Activated CD4-positive, alpha-beta T cell treated with anti-CD3 and anti-CD28 coated beads for 36 hours (primary cell): ENCODE measurements around the gene CDKN1C. TPM values are rescaled to one million over a fixed set of nuclear protein-coding genes. Genes with fewer than 3 reads are reported as not detected.
A peak's percentile ranks its signal among the peaks of the same experiment; 100 is the strongest.

Experiments
- ATAC-seq: fragments of 200-7000 bp; cut with Tn5 transposase; one replicate; pipeline ENCODE4 v1.10.0; 2021; ENCODE audit warnings: mild to moderate bottlenecking, moderate library complexity
- CTCF ChIA-PET: fragments of 350-600 bp; sonication (Branson Sonifier 250); formaldehyde crosslinking; loops from one replicate; lab custom pipeline; 2021; ENCODE audit warnings: antibody characterized with exemption; lab: Charles Lee
- POLR2A ChIA-PET: fragments of 350-600 bp; sonication (Branson Sonifier 250); formaldehyde crosslinking; loops from one replicate; lab custom pipeline; 2021; ENCODE audit warnings: antibody characterized with exemption, inconsistent platforms; lab: Charles Lee
- DNase-seq: peaks from one replicate; pipeline ENCODE4 v3.0.0-alpha.2; 2020
- H3K27ac Mint-ChIP-seq: one replicate; pipeline ENCODE4 v1.8.0; 2021; ENCODE audit warnings: mixed read lengths
- H3K27me3 Mint-ChIP-seq: one replicate; pipeline ENCODE4 v1.8.0; 2021; ENCODE audit warnings: mixed read lengths
- H3K36me3 Mint-ChIP-seq: one replicate; pipeline ENCODE4 v1.8.0; 2021; ENCODE audit warnings: low read depth, mixed read lengths
- H3K4me1 Mint-ChIP-seq: one replicate; pipeline ENCODE4 v1.8.0; 2021; ENCODE audit warnings: mixed read lengths
- H3K4me3 Mint-ChIP-seq: one replicate; pipeline ENCODE4 v1.8.0; 2021; ENCODE audit warnings: mild to moderate bottlenecking, moderate library complexity, mixed read lengths
- H3K9me3 Mint-ChIP-seq: one replicate; pipeline ENCODE4 v1.8.0; 2021; ENCODE audit warnings: low read depth, mixed read lengths
- intact Hi-C, 2 experiments: fragments of 100-400 bp; cut with DNase I in 1 of 2; cut with micrococcal nuclease in 1 of 2; formaldehyde crosslinking; loops; one replicate each; pipeline versions ENCODE4 v1.14.2 to v1.15.1; 2022 to 2024; cut with DNase I, micrococcal nuclease
- total RNA-seq, 2 experiments: library from RNA; stranded (reverse); gene quantifications; one replicate each; pipeline ENCODE4 v1.2.3, GENCODE V29; 2021

The CDKN1C gene
- total RNA-seq, 2 experiments from 2014 or later = 0.21 to 0.53 TPM

DNA sequence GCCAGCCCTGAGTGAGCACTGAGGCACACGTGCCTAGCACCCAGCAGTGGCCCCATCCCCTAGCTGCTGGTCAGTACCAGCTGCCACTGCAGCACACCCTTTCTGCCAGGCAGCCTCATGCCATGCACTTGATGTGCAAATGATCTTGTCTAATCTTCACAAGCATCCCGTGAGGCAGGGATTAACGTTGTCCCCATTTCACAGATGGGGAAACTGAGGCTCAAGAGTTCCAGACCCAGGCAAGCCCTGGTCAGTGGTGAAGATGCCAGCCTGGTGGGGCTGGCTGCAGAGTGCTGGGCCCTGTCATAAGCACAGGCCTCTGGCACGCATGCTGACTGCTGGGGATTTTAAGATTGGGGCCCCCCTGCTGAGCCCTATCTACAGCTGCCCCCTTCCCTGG lies 8.4 kb upstream of the CDKN1C start:
- ATAC-seq (no peak), DNase-seq (no peak)
- peaks cover 28% of the 10 kb centered on the region for H3K4me1 Mint-ChIP-seq
- H3K9me3 Mint-ChIP-seq = no peaks in the 10 kb centered on the region
- POLR2A ChIA-PET = no interaction called here
- intact Hi-C loops = loop anchor here (2.0 to 5.0 kb wide), 6 partner anchors 37 to 465 kb away; partner anchors contain the start of gene CARS1 (in 1 of the 2)
- H3K36me3 Mint-ChIP-seq = no peaks in the 10 kb centered on the region
- CTCF ChIA-PET = interaction anchor here (0.6 to 10.2 kb wide), 4 partner anchors 8 to 360 kb away, joined by 3 to 255 read pairs (median 16); a partner anchor contains a TSS
- no peaks in the 10 kb centered on the region for H3K27me3 Mint-ChIP-seq
- H3K27ac Mint-ChIP-seq = no peak overlapping the region
- no peak overlapping the region for H3K4me3 Mint-ChIP-seq

DNA sequence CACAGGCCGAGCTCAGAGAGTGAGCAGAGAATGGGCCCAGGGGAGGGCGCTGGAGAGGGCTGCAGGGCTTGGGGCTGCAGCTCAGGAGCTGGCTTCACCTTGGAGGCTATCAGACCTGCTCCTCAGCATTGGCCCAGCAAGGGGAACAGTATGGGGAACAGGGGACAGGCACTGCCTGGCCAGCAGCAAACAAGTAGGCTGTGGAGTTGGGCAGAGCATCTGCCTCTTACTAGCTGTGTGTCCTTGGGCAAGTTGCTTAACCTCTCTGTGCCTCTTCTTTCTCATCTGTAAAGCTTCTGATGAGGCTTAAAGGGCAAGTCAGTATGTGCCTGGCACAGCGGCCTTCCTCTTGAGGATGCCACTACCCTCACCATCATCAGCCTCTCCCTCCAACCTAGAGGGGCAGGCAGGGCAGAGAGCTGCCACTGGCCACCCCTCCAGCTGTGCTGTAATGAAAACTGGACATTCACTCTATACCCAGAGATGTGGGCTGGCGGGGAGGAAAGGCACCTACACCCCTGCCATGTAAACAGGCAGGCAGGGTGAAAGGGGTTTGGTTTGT lies 7.5 kb upstream of the CDKN1C start:
- ChIA-PET POLR2A (interaction anchor here (0.9 kb wide), 1 partner anchor 9 kb away, joined by 3 read pairs; a partner anchor contains a TSS), CTCF (interaction anchor here (0.7 to 10.2 kb wide), 15 partner anchors 9 to 511 kb away, joined by 3 to 255 read pairs (median 3); partner anchors contain the start of gene PHLDA2)
- ATAC-seq = peak; percentile 68
- H3K27me3 Mint-ChIP-seq = no peaks in the 10 kb centered on the region
- H3K4me1 Mint-ChIP-seq = peaks cover 21% of the 10 kb centered on the region
- no peaks in the 10 kb centered on the region for H3K9me3 Mint-ChIP-seq
- intact Hi-C loops = loop anchor here (1.0 to 5.0 kb wide), 10 partner anchors 9 to 465 kb away; partner anchors contain the start of gene CARS1 (in 1 of the 2)
- H3K36me3 Mint-ChIP-seq = no peaks in the 10 kb centered on the region
- H3K4me3 Mint-ChIP-seq = peak overlapping the region; percentile 75
- peak overlapping the region; percentile 71 for H3K27ac Mint-ChIP-seq
- peak; percentile 78 for DNase-seq

DNA sequence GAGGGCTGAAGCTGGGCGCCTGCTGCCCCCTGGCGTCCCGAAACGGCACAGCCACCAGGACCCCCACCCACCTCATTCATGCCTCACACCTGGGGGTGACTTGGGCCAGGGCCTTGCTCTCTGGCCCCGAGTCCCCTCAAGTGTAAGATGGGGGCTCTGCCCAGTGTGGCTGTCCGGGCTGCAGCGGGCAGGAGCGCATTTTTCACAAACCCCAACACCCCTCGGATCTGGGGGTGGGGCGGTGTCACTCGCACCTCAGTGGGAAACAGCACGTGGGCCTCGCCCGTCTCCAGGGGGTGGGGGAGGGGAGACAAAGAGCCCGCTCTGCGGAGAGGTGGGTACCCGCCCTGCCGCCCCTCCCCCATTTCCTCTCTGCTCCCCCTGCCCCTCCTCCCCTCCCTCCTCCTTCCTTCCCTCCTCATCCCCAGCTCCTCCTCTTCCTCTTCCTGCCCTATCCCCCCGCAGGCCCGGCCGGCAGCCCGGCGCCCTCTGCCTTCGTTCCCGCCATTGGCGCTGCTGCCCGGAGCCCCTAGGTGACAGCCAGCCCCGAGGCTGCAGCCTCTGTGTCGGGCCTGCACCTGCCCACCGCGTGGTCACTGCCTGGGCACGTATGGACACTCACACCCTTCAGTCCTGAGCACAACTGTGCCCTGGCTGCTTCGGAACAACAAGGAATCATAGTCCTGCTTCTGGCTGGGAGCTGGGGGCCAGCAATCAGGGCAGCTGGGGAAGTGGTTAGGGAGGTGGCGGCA lies 6.8 kb upstream of the CDKN1C start:
- no peaks in the 10 kb centered on the region for H3K9me3 Mint-ChIP-seq
- ATAC-seq = peak; percentile 69
- no peaks in the 10 kb centered on the region for H3K36me3 Mint-ChIP-seq
- intact Hi-C loops = loop anchor here (1.0 to 5.0 kb wide), 10 partner anchors 10 to 464 kb away; partner anchors contain the start of gene CARS1 (in 1 of the 2)
- peak; percentile 85 for DNase-seq
- no peaks in the 10 kb centered on the region for H3K27me3 Mint-ChIP-seq
- peak overlapping the region; percentile 75 for H3K4me3 Mint-ChIP-seq
- ChIA-PET POLR2A (interaction anchor here (0.9 to 1.0 kb wide), 2 partner anchors 10 to 359 kb away, joined by 3 to 4 read pairs; a partner anchor contains a TSS), CTCF (interaction anchor here (0.6 to 10.2 kb wide), 23 partner anchors 9 to 894 kb away, joined by 3 to 255 read pairs (median 3); partner anchors contain the start of gene PHLDA2)
- H3K27ac Mint-ChIP-seq = peak overlapping the region; percentile 80
- peaks cover 18% of the 10 kb centered on the region for H3K4me1 Mint-ChIP-seq

DNA sequence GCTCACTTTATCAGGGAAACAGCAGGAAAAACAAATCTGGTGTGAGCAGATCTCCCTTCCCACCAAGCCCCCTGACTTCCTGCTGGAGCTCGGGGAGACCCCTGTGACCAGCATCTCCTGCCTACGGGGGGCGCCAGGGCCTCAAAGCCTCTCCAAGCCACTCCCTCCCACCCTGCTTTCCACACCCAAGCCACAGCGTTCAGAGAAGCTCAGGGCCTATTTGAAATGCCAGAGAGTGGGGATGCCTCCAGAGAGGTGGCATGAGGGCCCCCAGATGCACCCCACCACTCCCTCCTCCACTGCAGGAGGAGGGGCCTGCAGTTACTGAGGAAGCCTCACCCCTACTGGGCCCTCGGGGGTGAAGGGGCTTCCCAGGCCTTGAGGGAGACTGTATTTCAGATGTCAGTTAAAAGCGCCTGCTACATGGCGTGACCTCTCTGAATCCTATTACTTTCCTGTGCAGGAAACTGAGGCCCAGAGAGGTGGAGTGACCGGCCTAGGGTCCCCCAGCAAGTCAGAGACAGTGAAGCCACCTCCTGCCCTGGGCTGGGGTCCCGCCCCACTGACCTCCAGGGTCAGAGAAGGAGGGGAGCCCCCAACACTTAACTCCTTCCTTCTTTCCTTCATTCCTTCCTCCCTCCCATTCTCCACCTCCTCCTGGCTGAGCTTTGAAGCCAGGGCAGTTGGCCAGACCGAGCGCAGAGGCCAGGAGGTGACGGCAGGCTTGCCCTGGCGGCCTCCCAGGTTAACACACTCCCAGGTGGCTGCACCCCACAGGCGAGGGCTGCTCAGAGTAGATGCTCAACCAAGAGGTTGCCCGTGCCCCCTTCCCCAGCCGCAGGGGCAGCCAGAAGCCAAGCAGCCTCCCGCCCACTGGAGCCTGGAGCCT lies 6.0 kb upstream of the CDKN1C start:
- Mint-ChIP-seq H3K27ac (peak overlapping the region; percentile 80), H3K4me1 (peaks cover 19% of the 10 kb centered on the region), H3K4me3 (peak overlapping the region; percentile 75), H3K9me3 (no peaks in the 10 kb centered on the region), H3K27me3 (no peaks in the 10 kb centered on the region), H3K36me3 (no peaks in the 10 kb centered on the region)
- DNase-seq (no peak), ATAC-seq (no peak)
- intact Hi-C loops = loop anchor here (1.0 to 5.0 kb wide), 10 partner anchors 11 to 463 kb away; partner anchors contain the start of gene CARS1 (in 1 of the 2)
- CTCF ChIA-PET = interaction anchor here (0.6 to 10.2 kb wide), 16 partner anchors 11 to 1298 kb away, joined by 3 to 255 read pairs (median 3); a partner anchor contains a TSS
- POLR2A ChIA-PET = interaction anchor here (0.9 to 1.0 kb wide), 2 partner anchors 10 to 358 kb away, joined by 3 to 4 read pairs; a partner anchor contains a TSS

DNA sequence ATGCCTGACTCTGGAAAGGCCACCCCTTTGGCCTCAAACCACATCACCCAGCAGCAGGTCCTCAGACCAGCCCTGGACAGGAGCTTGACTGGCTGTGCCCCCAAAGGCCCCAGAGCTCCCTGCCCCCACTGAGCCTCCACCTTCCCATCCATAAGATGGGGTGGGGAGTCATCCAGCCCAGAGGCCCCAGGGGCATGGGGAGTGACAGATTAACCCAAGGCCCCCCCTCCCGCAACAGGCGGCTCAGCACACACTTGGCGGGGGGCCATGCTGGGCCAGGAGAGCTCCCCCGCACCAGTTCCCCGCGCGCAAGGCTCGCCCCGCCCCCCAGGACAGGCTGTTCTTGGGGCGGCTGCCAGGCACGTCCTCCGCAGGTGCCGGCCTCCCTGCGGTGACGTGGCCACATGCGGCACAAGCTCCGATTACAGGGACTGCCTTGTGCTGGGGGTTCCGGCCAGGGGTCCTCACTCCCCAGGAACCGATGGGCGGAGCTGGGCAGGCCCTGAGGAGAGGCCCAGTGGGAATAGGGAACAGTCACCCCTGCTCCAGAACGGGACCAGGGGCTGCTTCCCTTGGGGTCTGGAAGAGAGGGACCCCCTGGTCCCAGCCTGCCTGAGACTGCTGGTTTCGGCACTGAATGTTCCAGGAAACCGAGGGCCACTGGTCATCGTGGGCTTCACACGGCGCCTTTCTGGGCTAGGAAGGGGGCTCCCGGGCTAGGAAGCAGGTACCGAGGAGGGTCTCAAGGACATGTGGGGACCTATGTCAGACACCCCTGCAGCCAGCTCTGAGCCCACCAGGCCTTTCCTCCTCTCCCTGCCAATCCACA lies 5.1 kb upstream of the CDKN1C start:
- H3K9me3 Mint-ChIP-seq = no peaks in the 10 kb centered on the region
- no peaks in the 10 kb centered on the region for H3K36me3 Mint-ChIP-seq
- H3K27ac Mint-ChIP-seq = no peak overlapping the region
- ATAC-seq = no peak
- H3K27me3 Mint-ChIP-seq = no peaks in the 10 kb centered on the region
- CTCF ChIA-PET = interaction anchor here (1.3 to 10.2 kb wide), 4 partner anchors 12 to 356 kb away, joined by 3 to 255 read pairs (median 18); a partner anchor contains a TSS
- H3K4me3 Mint-ChIP-seq = no peak overlapping the region
- peak; percentile 40 for DNase-seq
- intact Hi-C loops = loop anchor here in 1 of 2 experiments (5.0 kb wide), 1 partner anchor 42 kb away; no protein-coding TSS in a partner anchor
- POLR2A ChIA-PET = no interaction called here
- peaks cover 20% of the 10 kb centered on the region for H3K4me1 Mint-ChIP-seq

DNA sequence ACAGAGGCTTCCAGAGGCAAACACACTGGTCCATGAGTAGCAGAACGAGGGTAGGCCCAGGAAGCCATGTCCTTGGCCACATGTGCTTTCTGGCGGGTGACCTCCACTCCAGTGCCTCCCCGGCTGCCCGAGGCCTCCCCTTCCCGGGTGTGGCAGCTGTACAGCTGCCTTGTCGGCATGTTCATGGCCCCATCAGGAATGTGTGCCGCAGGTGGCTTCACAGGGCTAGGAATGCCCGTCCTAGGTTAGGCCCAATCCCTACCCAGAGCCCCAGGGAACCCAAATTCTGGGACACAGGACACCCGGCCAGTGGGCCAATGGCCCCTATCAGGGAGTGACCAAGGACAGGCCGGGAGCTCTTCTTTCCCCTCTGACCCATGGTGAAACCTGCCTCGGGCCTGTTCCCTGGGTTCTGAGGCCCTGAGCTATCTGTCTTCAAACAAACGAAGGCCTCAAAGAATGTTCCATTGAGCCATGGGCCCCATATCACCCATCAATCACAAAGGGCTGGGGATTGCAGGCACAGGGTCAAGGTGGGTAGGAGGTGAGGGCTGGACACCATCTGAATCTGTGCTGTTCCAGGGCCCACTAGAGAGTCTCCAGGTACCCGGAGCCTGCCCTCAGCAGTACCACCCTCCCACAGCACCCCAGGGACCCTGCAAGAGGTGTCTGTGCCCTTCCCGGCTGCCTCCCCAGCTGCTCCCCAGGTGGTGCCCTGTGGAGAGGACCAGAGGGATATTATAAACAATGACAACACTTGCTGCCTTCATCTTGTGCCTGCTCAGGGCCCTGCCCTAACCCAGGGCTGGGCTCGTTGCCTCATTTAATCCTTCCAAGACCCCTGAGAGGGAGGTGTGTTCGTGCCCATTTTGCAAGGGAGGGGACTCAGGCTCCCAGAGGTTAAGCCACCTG lies 4.0 kb upstream of the CDKN1C start:
- H3K4me1 Mint-ChIP-seq = peaks cover 20% of the 10 kb centered on the region
- H3K4me3 Mint-ChIP-seq = no peak overlapping the region
- no peaks in the 10 kb centered on the region for H3K9me3 Mint-ChIP-seq
- ChIA-PET POLR2A (no interaction called here), CTCF (interaction anchor here (0.6 to 10.2 kb wide), 7 partner anchors 11 to 400 kb away, joined by 3 to 255 read pairs (median 4); no protein-coding TSS in a partner anchor)
- intact Hi-C loops = loop anchor here (5.0 kb wide), 4 partner anchors 43 to 692 kb away; partner anchors contain the start of gene KCNQ1 (in 1 of the 2)
- ATAC-seq (no peak), DNase-seq (no peak)
- H3K27ac Mint-ChIP-seq = peak overlapping the region; percentile 19
- H3K36me3 Mint-ChIP-seq = no peaks in the 10 kb centered on the region
- no peaks in the 10 kb centered on the region for H3K27me3 Mint-ChIP-seq

DNA sequence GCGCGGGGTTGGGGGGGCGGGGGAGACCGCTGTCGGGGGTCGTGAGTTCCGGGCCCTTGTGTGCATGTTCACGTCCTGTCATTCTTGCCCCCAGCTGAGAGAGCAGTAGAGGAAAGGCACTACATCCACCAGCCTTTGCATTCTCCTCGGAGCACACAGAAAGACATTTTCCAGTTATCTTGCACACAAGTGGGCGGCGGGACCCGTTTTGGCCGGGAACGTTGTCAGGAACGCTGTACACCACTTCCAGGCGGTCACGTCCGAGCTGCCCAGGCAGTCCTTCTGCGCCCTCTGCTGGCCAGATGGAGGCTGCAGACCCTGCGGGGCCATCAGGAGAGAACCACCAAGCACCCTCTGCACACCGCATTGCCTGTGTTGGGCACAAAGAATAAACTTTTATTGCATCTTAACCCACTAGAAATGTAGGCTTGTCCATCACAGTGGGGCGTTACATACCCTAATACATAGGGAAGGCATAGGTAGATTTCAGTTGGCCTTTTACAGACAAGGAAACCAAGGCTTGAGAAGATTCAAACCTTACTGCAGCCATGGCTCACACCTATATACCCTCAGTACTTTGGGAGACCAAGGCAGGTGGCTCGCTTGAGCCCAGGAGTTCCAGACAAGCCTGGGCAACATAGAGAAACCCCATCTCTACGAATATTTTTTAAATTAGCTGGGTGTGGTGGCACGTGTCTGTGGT lies 2.8 kb upstream of the CDKN1C start:
- ChIA-PET POLR2A (interaction anchor here (0.6 kb wide), 1 partner anchor 188 kb away, joined by 3 read pairs; the partner anchor contains the start of gene KCNQ1OT1), CTCF (interaction anchor here (0.5 to 10.2 kb wide), 29 partner anchors 9 to 468 kb away, joined by 3 to 255 read pairs (median 4); partner anchors contain the start of gene PHLDA2)
- H3K4me1 Mint-ChIP-seq = peaks cover 20% of the 10 kb centered on the region
- H3K27ac Mint-ChIP-seq = no peak overlapping the region
- peaks cover under 1% of the 10 kb centered on the region for H3K27me3 Mint-ChIP-seq
- no peaks in the 10 kb centered on the region for H3K9me3 Mint-ChIP-seq
- intact Hi-C loops = loop anchor here (1.0 to 5.0 kb wide), 6 partner anchors 355 to 691 kb away; partner anchors contain the start of gene KCNQ1 (in 1 of the 2)
- peak; percentile 48 for ATAC-seq
- peak; percentile 94 for DNase-seq
- no peak overlapping the region for H3K4me3 Mint-ChIP-seq
- H3K36me3 Mint-ChIP-seq = no peaks in the 10 kb centered on the region

DNA sequence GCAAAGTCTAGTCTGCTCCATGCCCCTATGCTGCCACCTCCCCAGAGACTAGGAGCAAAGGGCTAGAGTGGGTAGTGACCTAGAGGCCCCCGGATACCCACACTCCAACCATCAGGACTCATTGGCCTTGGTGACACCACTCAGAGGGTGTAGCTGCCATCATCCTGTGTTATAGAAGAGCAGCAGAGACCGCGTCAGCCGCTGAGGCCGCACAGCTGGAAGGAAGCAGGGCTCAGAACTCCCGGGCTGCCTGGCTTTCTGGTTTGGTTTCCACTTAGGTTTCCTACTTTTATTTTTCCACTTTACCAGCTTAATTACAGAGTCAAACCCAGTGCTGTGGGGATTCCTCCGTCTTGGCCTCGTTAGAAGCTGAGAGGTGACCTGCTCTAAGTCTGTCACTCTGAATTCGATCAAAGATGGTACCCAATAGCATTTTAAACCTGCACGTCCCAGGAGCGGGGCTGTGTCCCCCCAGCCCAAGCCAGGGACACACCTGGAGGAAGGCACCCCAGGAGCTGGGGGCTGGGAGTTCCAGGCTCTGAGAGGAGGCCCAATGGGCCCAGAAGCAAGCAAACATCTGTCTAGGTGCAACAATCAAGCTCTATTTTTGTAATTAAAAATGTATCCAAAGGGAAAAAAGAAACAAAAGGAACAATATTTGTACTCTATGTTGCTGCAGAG lies 2.1 kb upstream of the CDKN1C start:
- peaks cover 17% of the 10 kb centered on the region for H3K4me1 Mint-ChIP-seq
- intact Hi-C loops = loop anchor here (1.0 to 5.0 kb wide), 6 partner anchors 354 to 690 kb away; partner anchors contain the start of gene KCNQ1 (in 1 of the 2)
- peaks cover 5% of the 10 kb centered on the region for H3K27me3 Mint-ChIP-seq
- H3K4me3 Mint-ChIP-seq = no peak overlapping the region
- ChIA-PET CTCF (interaction anchor here (0.5 to 10.2 kb wide), 31 partner anchors 8 to 468 kb away, joined by 3 to 255 read pairs (median 4); partner anchors contain the start of gene PHLDA2), POLR2A (no interaction called here)
- no peak for DNase-seq
- H3K27ac Mint-ChIP-seq = no peak overlapping the region
- no peak for ATAC-seq
- no peaks in the 10 kb centered on the region for H3K9me3 Mint-ChIP-seq
- H3K36me3 Mint-ChIP-seq = no peaks in the 10 kb centered on the region
